GM19438 (cell line): Measurements from ENCODE around the gene SIPA1L3.

Experiments used
- ATAC-seq: cut with Tn5 transposase; IDR thresholded peaks from one replicate; pipeline ENCODE4 v1.9.1; 2021; ENCODE audit warnings: low read depth; ENCODE audit not compliant: unreplicated experiment

The SIPA1L3 gene

DNA sequence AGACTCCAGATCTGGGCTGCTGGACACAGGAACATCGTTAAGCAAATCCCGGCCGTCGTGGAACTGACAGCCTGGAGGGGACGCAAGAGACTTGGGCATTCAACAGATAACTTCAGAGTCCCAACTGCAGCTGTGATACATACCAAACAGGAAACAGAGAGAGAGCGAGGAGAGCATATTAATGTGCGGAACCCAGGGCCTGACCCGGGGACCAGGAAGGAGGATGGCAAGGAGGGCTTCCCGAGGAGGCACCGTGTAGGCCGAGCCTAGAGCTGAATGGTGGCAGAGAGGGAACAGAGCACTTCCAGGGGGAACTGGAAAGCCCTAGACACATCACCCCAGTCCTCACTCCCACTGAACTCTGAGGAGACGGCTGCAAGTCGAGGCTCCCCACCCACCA lies 68.1 kb downstream of the SIPA1L3 start:
- no peak for ATAC-seq

DNA sequence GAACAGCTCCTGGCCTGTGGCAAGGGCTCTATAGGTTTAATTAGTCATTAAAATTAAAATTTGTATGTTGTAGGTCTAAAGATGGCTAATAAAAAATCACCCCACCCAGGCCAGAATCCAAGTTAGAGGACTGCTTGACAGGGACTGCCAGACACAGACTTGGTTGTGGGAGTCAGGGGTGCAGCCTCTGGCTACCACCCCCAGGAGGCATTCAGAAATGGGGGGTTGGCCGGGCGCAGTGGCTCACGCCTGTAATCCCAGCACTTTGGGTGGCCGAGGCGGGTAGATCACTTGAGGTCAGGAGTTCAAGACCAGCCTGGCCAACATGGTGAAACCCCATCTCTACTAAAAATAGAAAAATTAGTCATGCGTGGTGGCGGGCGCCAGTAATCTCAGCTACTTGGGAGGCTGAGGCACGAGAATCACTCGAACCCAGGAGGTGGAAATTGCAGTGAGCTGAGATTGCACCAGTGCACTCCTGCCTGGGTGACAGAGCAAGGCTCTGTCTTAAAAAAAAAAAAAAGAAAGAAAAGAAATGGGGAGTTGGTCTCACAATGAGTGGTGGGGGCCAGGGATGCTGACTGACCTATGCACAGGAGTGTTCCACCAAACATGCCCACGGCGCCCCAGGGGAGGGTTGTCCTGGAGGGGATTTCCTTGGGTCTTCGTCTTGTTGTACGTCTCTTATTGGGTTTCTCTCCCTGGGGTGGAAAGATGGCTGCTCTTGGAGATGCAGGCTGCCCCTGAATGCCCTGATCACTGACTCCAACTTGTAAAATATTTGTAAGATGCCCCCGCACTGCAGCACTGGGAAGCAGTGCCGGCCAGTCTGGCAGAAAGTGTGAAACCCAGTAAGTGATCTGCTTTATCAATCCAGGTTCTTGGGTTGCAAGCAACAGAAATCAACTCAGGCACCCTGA lies 68.8 kb downstream of the SIPA1L3 start:
- ATAC-seq: no peak

DNA sequence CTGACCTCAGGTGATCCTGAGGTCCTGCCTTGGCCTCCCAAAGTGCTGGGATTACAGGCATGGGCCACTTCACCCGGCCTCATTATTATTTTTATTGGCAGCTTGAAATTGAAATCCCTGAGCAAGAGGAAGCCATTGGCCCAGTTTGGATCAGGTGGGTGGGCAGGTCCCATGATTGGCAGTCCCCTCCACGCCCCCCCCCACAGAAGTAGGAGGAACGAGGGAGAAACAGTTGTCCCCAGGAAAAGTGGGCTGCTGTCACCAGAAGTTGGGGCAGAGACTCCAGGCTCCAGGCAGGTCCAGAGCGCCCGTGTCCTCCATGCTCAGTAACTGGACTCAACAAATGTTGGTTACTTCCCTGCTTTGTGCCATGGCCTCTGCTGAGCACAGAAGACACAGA lies 70.4 kb downstream of the SIPA1L3 start:
- ATAC-seq: no peak

DNA sequence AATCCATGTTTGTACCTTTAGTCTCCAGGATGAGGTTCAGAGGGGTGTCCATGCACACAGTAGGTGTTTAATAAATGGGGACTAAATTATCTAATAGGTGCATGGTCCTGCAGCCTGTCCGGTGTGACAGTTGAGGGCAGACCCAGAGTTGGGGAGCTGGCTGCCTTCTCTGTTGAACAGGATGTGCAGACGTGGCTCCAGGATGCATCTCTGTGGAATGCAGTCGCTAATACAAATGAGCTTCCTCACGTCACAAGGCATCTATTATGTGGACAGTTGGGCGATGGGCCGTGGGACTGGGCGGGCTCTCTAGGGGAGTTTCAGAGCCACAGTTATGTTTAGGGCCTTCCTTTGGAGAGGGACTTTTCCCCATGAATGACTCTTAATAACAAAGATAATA lies 71.0 kb downstream of the SIPA1L3 start:
- no peak for ATAC-seq

DNA sequence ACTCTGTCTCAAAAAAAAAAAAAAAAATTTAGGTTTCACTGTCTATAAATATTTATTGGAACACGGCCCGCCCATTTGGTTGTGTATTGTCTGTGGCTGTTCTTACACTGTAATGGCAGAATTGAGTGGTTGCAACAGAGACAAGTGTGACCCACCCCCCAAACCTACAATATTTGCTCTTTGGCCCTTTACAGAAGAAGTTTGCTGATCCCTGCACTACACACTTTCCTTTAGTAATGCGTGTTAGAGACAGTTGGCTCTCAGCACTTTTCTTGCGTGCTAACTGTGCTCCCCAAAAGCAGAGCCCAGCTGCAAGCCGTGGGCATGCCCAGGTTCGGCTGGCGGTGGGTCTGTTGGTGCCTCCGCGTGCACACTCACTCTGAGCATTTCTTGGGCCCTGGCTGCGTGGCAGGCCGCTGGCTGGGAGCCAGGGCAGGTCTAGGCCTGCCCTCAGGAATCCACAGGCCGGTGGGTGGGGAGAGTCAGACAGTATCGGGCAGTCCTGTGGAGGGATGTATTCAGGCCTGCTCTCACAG lies 72.6 kb downstream of the SIPA1L3 start:
- peak; percentile 39 for ATAC-seq

DNA sequence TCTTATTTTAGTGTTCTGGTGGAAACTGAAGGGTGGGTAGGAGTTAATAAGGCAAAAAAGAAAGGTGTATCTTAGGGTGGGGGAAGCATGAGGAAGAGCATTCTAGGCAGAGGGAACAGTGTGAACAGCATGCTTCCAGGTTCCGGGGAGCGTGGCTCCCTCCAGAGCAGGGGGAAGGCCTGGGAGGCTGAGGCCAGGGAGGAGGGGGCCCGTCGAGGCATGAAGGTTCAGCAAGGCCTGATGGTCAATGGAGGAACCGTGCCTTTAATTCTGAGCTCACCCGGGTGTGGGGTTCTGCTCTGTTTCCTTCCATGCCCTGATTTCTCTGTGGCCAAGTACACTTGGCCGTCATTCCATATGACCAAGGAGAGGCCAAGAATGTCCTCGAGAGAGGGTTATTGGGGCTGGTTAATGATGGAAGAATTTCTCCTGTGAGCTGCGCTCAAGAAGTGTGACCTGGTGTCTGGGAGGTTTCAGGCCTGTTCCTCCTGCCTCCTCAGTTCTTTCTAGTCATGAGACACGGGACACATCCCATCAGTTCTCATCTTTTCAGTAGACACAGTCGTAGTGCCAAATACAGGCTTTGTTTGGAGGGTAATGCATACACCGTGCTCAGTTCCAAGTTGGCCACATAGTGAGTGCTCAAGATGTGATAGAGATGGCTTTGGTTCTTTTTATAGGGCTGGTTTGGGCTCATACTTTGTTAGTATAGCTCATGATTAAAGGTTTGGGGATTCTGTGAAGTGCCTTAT lies 73.6 kb downstream of the SIPA1L3 start:
- no peak for ATAC-seq

DNA sequence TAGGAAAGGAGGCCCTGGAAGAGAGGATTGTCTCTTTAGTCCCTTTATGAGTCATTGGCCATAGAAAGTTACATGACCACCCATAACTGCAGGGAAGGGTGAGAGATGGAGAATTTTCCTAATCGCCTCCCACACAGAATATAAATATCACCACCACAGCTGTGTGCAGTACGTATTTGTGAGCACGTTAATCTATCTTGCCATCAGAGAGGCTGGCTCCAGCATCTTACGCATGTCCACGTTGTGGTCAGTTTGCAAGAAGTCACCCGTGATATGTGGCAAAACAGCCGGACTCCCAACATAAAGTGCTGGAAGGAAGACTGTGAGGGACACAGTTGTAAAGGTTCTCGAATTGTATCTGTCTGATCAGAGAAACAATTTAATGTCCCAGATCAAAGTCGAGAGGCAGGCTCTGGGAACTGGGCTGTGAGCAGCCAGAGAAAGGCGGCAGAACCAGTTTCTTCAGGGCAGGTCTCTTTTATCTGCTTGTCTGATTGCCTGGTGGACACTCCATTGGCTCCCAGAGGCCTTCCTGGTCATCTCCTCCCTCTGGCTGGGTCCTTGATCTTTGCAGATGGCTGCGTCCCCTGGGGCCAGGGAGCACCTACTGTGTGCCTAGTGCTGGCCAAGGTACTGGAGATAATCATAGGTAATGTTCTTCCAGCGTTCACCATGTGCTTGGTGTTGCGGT lies 74.9 kb downstream of the SIPA1L3 start:
- ATAC-seq: no peak

DNA sequence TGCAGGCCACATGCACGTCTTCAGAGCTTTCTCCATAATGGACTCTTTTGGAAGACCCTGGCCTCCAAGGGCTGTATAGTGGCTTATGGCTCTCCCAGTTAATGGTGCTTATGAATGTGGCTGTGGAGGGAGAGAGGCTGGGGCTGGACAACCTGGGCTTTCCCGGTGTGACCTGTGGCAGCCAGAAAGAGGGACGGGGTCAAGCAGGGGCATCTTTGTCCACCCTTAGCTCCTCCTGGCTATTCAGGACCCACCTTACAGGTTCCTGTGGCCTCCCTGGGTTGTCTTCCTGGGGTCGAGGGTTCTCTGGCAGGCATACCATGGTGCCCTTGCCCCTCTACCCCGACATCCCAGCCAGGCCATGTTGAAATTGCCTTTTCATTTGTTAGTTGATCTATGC lies 75.6 kb downstream of the SIPA1L3 start:
- ATAC-seq: no peak

DNA sequence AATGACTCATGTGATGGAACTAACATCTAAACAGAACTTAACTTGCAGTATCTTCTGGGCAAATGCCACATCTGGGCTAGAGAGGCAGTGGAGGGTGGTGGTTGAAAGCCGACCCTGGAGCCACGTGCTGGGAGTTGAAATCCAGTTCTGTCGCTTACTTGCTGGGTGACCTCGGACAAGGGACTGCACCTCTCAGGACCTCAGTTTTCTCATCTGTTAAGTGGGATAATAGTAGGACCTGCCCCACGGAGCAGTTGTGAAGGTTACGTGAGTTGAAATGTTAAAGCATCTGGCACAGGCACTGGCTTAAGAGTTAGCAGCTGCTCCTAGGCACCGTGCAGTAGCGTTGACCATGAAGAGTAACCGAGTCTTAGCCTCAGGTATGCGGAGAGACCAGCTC lies 76.1 kb downstream of the SIPA1L3 start:
- no peak for ATAC-seq

DNA sequence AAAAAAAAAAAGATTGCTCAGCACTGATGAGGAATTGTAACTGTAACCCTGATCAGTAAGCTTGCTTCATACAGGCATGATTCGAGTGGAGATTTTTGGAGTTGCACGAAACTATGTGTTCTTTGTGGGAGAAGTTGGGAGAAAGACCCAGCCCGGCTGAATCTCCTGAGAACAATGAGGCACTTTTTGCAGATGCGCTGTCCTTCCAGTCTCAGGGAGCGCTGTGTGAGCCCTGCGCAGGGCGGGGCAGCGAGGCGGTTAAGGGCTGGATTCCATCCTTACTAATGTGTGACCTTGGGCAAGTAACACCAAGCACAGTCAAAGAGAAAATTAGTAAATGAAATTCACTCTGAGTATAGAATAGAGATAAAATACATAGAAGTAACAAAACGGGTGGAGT lies 76.9 kb downstream of the SIPA1L3 start:
- ATAC-seq: no peak

DNA sequence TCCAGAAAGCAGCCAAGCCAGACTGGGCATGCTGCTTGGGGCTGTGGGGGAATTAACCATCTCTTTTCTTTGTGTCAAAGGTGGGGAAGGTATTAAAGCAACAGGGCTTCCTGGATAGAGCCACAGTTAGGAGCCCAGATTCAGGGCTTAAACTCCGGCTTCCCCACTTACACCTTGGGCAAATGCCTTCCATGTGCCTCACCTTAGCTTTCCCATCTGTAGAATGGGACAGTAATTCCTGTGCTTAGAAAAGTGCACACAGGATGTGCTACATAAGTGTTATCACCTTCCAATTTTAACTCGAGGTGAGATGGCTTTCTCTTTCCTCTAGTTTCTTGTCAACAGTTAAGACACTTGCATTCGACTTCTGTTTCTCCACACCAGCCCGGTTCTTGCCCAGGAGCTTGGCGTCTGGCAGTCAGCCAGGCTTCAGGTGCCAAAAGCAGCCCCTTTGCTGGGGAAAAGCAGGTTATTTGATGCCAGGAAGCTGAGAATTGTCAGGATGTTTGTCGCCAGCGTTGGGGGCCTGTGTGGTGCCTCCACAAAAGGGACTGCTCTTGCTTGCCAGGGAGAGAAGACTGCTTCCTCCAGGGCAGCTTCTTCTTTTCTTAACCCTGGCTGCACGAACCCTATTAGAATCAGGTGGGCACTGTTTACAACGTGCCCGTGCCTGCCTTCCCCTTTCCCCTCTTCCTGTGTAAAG lies 79.2 kb downstream of the SIPA1L3 start:
- ATAC-seq: no peak

DNA sequence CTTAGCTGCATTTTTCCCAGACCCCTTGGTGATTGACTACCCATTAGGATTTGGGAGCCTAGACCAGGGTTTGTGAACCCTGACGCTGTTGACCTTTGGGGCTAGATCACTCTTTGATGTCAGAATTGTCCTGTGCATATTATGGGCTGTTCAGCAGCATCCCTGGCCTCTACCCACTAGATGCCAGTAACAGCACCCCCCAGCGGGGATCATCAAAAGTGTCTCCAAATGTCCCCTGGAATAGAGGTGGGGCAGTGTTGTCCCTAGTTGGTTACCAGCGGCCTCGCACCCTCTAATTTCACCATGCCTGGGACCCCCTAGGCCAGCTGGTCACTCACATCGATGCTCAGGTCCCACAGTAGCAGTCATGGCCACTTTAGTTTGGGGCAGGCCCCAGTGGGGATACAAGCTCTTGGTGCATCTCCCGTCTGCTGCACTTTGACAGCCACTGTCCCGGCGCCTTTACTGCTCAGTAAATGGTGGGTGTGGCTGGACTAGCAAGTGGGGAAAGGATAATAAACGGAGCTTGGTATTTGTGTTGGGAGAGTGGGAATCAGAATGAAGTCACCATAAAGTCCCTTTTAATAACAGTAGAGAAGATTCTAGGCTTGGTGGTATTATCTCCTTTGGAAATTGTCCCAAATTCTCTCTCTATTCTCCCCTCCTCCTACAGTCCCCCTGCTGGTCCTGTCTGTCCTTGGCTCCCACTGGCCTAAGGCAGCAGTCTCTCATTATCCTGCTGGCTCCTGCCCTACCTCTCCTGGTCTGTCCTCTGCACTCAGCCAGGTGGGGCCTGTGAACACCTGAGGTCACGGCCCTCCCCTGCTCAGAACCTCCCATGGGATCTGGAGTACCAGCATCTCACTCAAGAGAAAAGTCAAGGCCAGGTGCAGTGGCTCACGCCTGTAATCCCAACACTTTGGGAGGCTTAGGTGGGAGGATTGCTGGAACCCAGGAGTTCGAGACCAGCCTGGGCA lies 80.6 kb downstream of the SIPA1L3 start:
- ATAC-seq: no peak

DNA sequence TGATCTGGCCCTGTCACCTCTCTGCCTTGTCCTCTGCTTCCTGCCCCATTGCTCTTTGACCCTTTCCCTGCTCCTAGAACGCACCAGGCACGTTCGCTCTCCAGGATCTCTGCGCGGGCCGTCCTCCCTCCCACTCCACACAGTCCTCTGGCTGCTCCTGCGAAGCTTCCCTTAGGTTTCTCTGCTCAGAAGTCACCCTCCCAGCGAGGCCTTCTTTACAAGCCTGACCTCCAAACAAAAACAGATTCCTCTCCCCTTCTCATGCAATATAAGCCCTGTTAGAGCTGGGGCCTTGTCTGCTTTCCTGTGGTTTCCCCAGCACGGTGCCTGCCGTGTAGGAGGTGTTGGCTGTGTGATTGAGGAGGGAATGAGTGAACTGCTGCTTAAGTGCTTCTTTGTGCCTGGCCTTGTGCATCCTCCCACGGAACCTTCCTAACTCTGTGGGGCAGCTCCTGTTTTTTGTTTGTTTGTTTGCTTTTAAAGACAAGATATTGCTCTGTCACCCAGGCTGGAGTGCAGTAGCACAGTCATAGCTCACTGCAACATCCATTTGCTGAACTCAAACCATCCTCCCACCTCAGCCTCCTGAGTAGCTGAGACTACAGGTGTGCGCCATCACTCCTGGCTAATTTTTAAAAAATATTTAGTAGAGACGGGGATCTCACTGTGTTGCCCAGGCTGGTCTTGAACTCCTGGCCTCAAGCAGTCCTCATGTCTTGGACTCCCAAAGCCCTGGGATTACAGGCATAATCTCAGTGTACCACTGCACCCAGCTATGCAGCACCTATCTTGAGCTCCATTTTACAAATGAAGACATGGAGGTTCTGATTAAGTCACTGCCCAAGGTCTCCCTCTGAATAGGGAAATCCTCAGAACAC lies 82.0 kb downstream of the SIPA1L3 start:
- ATAC-seq: no peak

DNA sequence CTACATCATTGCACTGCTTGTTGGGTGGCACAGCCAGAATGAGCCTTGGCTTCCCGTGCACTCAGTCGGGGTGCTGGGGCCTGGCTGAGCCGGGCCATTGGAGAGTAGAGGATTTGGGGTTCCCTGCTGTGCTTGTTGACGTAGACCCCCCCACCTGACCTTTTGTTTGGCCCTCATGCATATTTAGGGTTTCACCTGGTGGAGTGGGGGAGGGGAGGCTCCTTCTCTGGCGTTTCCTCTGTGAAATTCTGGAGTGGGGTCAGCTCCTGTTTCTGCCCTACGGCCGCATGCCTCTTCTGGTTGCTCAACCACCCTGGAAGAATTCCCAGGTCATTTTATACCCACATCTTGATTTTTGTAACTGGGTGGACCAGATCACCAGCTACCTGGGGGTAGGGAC lies 82.8 kb downstream of the SIPA1L3 start:
- no peak for ATAC-seq

DNA sequence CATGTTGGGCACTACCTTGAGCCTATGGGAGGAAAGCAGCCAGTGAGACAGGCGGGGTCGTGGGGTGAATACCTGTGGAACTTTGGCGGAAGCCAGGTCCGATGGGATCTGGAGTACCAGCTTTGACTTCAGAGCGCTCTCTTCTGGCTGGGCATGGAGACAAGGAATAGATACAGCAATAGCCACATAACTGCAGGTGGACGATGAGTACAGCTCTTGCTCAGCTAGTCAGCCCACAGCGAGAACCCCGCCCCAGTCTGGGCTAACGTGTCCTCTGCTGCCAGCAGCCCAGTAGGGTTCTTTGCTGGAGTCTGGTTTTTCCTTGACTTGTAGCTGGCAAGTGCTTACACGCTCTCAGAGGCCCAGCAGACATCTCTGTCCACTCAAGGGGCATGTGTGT lies 83.4 kb downstream of the SIPA1L3 start:
- ATAC-seq: no peak

DNA sequence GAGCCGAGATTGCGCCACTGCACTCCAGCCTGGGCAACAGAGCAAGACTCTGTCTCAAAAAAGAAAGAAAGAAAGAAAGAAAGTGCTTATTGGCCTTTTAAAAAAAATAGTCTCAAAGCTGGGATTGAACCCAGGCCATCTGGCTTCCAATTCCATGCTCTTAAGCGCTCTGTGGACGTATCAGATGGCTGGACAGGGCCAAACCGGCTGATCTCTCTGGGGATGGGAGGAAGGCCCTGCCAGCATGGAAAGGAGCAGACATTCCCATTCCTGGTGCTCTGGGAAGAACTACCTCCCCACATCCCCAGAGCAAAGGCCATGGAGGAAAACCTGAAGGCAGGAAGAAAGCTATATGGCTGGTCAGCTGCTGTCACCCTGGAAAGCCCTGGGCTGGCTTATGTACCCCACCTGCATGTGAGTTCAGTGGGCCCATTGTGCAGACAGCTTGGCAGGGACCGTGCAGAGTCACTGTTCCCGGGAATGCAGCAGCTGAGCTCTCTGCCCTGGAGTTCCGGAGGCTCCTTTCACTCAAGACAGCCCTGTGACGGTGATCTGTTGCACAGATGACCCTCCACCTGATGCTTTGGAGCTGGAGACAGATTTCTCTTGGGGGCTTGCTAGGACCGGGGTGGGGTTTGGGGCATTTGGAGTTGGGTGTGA lies 84.3 kb downstream of the SIPA1L3 start:
- ATAC-seq: no peak

DNA sequence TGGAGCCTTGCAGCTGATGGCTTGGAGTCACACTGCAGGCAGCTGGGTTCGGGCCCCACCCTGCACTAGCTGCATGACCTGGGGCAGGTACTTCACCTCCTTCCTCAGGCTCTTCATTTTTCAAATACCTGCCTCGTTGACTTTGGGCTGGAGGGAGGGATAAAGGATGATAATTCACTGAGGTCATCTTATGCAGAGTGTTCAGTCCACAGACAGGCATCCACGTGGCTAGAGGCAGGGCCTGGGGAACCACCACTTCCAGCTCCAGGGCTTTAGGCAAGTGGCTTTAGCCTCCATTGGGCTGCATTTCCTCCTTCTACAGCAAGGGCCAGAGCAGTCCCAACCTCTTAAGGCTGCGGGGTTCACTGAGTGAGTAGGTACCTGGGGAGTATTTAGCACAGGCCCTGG lies 84.8 kb downstream of the SIPA1L3 start:
- no peak for ATAC-seq

DNA sequence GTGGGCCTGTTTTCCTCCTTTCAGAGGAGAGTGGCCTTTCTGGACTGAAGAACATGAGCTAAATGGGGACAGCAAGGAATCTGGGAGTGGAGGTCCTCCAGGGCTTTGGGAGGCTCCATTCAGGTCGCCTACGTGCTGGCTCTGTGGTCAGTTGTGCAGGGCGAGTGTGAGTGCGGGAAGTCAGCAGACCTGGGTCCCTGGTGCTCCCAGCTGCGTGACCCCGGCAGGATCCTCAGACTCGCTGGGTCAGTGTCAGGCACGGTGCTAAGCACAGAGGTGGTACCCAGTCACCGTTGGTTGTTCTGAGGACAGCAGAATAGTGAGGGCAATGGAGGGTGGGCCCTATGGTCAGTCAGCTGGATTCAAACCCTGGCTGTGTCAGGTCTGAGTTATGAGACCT lies 85.8 kb downstream of the SIPA1L3 start:
- no peak for ATAC-seq
